T-cell (primary cell): Measurements from ENCODE around the gene SOX6. TPM values are rescaled to one million over a fixed set of nuclear protein-coding genes. Genes with fewer than 3 reads are reported as not detected.

Experiments used
- ATAC-seq, 4 experiments: fragments of 200-7000 bp in 3 of 4; fragments of 150-1000 bp in 1 of 4; cut with Tn5 transposase; replicated peaks in 1 of 4; 1 replicate in 3 of 4; 2 replicates in 1 of 4; pipeline ENCODE4 v1.10.0; 2021; ENCODE audit warnings: moderate library complexity in 3 of 4, mild to moderate bottlenecking in 2 of 4, moderate number of reproducible peaks in 1 of 4
- CTCF ChIA-PET, 2 donors: fragments of 300-600 bp; sonication (Branson Sonifier 250); formaldehyde crosslinking; loops; one replicate each; lab custom pipeline; 2022; ENCODE audit warnings: antibody characterized with exemption in 2 of 2; lab: Charles Lee
- POLR2A ChIA-PET, 2 donors: fragments of 300-600 bp; sonication (Branson Sonifier 250); formaldehyde crosslinking; loops; one replicate each; lab custom pipeline; 2022; ENCODE audit warnings: antibody characterized with exemption in 2 of 2; lab: Charles Lee
- DNase-seq, 35 experiments: peaks; one replicate each; pipeline versions ENCODE4 v3.0.0 to v3.0.0-alpha.2; 2013 to 2023
- H3K27ac ChIP-seq: one replicate; pipeline ENCODE4 v1.5.1; 2013; ENCODE audit warnings: low read length
- H3K27me3 ChIP-seq, 2 experiments: replicated peaks in 1 of 2; 1 replicate in 1 of 2; 2 replicates in 1 of 2; pipeline versions ENCODE4 v1.6.1 to v1.7.0; 2013; ENCODE audit warnings: low read length in 1 of 2, mixed read lengths in 1 of 2; ENCODE audit not compliant: control insufficient read depth in 2 of 2, insufficient read depth in 2 of 2; ENCODE audit errors: extremely low read depth in 1 of 2
- H3K36me3 ChIP-seq, 2 donors: 1 replicate in 1 of 2; 2 replicates in 1 of 2; pipeline versions ENCODE4 v1.6.1 to v1.7.0; 2013; ENCODE audit warnings: low read length in 1 of 2; ENCODE audit not compliant: control insufficient read depth in 2 of 2, insufficient read depth in 1 of 2; ENCODE audit errors: extremely low read depth in 1 of 2
- H3K4me1 ChIP-seq, 2 experiments: 1 replicate in 1 of 2; 2 replicates in 1 of 2; pipeline versions ENCODE4 v1.6.1 to v1.7.0; 2013; ENCODE audit warnings: low read length in 2 of 2, mixed read lengths in 1 of 2; ENCODE audit not compliant: insufficient read depth in 2 of 2, control insufficient read depth in 1 of 2; ENCODE audit errors: extremely low read depth in 1 of 2
- H3K4me3 ChIP-seq, 2 donors: 1 replicate in 1 of 2; 2 replicates in 1 of 2; pipeline versions ENCODE4 v1.5.1 to v1.7.0; 2013; ENCODE audit warnings: mild to moderate bottlenecking in 2 of 2, low read length in 1 of 2, moderate library complexity in 1 of 2; ENCODE audit not compliant: control insufficient read depth in 1 of 2; ENCODE audit errors: extremely low read depth in 1 of 2
- H3K9me3 ChIP-seq: 2 replicates; pipeline ENCODE4 v1.7.0; 2013
- H3K27ac Mint-ChIP-seq, 2 donors: one replicate each; pipeline ENCODE4 v1.8.0; 2020 to 2021; ENCODE audit warnings: mild to moderate bottlenecking in 2 of 2, mixed read lengths in 2 of 2
- H3K27me3 Mint-ChIP-seq, 2 donors: one replicate each; pipeline ENCODE4 v1.8.0; 2021 to 2022; ENCODE audit warnings: mixed read lengths in 2 of 2
- H3K36me3 Mint-ChIP-seq: one replicate; pipeline ENCODE4 v1.8.0; 2021; ENCODE audit warnings: mixed read lengths
- H3K4me1 Mint-ChIP-seq, 3 donors: one replicate each; pipeline ENCODE4 v1.8.0; 2020 to 2022; ENCODE audit warnings: mixed read lengths in 3 of 3, mild to moderate bottlenecking in 1 of 3
- H3K4me3 Mint-ChIP-seq, 3 donors: one replicate each; pipeline ENCODE4 v1.8.0; 2020 to 2022; ENCODE audit warnings: mild to moderate bottlenecking in 3 of 3, mixed read lengths in 3 of 3, moderate library complexity in 3 of 3
- H3K9me3 Mint-ChIP-seq, 3 donors: one replicate each; pipeline ENCODE4 v1.8.0; 2020 to 2022; ENCODE audit warnings: mixed read lengths in 3 of 3
- WGBS: methylation state at CpG from one replicate; pipeline ENCODE4 v1.1.5; 2013; ENCODE audit warnings: missing lambda C conversion rate; ENCODE audit not compliant: insufficient coverage; 5-methylcytosine and 5-hydroxymethylcytosine counted together
- total RNA-seq, 35 experiments: library from RNA in 6 of 35; stranded (reverse) in 6 of 35; fragments of 120-200 nt in 1 of 35; gene quantifications; one replicate each; pipeline versions ENCODE4 v1.2.1 to v1.2.4 and lab custom pipeline; 2013 to 2026

The SOX6 gene
- total RNA-seq, 5 donors from 2014 or later (not counting 1 experiment from before 2014, with no cell fraction given): 0.16 TPM; not detected in 4

DNA sequence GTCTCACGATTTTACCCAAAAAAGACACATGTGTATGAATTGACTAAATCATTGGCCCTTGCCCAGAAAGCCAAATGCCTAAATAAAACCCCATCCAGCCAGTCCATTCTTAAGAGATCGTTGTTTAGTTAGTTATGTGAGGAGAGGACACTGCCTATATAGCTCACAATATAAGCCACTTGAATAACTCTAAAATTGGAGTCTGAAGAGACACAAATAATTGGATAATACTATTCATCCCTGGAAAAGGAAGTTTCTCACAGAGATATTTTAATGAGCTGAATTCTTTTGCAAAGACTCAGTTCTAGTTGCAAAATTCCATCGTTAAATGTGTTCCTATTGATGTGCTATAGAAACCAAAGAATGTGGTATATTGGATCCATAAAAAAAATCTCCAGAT, 176.7 kb downstream of the SOX6 start:
- Histone ChIP-seq H3K4me3 (no peak overlapping the region), H3K4me1 (no peaks in the 10 kb centered on the region), H3K36me3 (no peaks in the 10 kb centered on the region), H3K27ac (no peak overlapping the region), H3K27me3 (no peaks in the 10 kb centered on the region), H3K9me3 (no peaks in the 10 kb centered on the region)
- Mint-ChIP-seq H3K36me3 (no peaks in the 10 kb centered on the region), H3K27me3 (no peaks in the 10 kb centered on the region), H3K4me1 (no peaks in the 10 kb centered on the region), H3K4me3 (no peak overlapping the region), H3K9me3 (peaks cover 0 to 5% (median 2%) of the 10 kb centered on the region in 3 donors), H3K27ac (no peak overlapping the region)
- ChIA-PET POLR2A (no interaction called here), CTCF (no interaction called here)
- no CpG with 5 or more reads among the region's 3 CpGs for WGBS
- ATAC-seq (no peak), DNase-seq (no peak)

GRCh38 chr11:16178273-16178672, 178.1 kb downstream of the SOX6 start:
- Histone ChIP-seq H3K9me3 (no peaks in the 10 kb centered on the region), H3K27ac (no peak overlapping the region), H3K4me1 (no peaks in the 10 kb centered on the region), H3K27me3 (no peaks in the 10 kb centered on the region), H3K4me3 (no peak overlapping the region), H3K36me3 (no peaks in the 10 kb centered on the region)
- Mint-ChIP-seq H3K27ac (no peak overlapping the region), H3K9me3 (peaks cover 0 to 5% (median 2%) of the 10 kb centered on the region in 3 donors), H3K4me3 (no peak overlapping the region), H3K36me3 (no peaks in the 10 kb centered on the region), H3K27me3 (no peaks in the 10 kb centered on the region), H3K4me1 (no peaks in the 10 kb centered on the region)
- no CpG with 5 or more reads among the region's 1 CpG for WGBS
- ChIA-PET POLR2A (no interaction called here), CTCF (no interaction called here)
- no peak for ATAC-seq
- no peak for DNase-seq

- 84% methylated on average over 3 of the region's 3 CpGs for WGBS
- no peak overlapping the region for H3K4me3 ChIP-seq
- ChIA-PET CTCF (no interaction called here), POLR2A (no interaction called here)
- H3K27me3 ChIP-seq: no peaks in the 10 kb centered on the region
- H3K36me3 Mint-ChIP-seq: no peaks in the 10 kb centered on the region
- DNase-seq: no peak
- H3K9me3 ChIP-seq: no peaks in the 10 kb centered on the region
- no peak overlapping the region for H3K4me3 Mint-ChIP-seq
- H3K36me3 ChIP-seq: no peaks in the 10 kb centered on the region
- no peak overlapping the region for H3K27ac Mint-ChIP-seq
- ATAC-seq: no peak
- H3K4me1 Mint-ChIP-seq: no peaks in the 10 kb centered on the region
- no peaks in the 10 kb centered on the region for H3K4me1 ChIP-seq
- peaks cover 0 to 6% (median 2%) of the 10 kb centered on the region in 3 donors for H3K9me3 Mint-ChIP-seq
- H3K27me3 Mint-ChIP-seq: no peaks in the 10 kb centered on the region
- H3K27ac ChIP-seq: no peak overlapping the region
These were observed 178.7 kb downstream of the SOX6 start for GRCh38 chr11:16177688-16178087.

DNA sequence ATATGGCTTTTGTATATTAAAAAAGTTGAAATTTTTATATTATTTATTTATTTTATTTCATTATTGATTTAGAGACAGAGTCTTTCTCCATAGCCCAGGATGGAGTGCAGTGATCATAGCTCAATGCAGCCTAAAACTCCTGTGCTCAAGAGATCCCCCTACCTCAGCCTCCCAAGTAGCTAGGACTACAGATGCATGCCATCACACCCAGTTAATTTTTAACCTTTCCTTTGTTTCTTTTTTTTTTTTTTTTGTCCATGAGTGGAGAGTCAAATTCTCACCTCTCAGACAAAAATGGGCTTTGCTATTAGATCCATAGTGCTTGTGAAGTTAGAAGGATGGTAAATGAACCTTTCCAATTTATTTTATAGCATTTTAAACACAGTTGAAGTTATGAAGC, 182.5 kb downstream of the SOX6 start:
- H3K4me3 Mint-ChIP-seq: no peak overlapping the region
- ATAC-seq (no peak), DNase-seq (no peak)
- Histone ChIP-seq H3K4me3 (no peak overlapping the region), H3K4me1 (no peaks in the 10 kb centered on the region), H3K36me3 (no peaks in the 10 kb centered on the region), H3K27ac (no peak overlapping the region), H3K9me3 (no peaks in the 10 kb centered on the region), H3K27me3 (no peaks in the 10 kb centered on the region)
- ChIA-PET CTCF (no interaction called here), POLR2A (no interaction called here)
- peaks cover 0 to 4% (median 1%) of the 10 kb centered on the region in 3 donors for H3K9me3 Mint-ChIP-seq
- H3K27ac Mint-ChIP-seq: no peak overlapping the region
- no peaks in the 10 kb centered on the region for H3K4me1 Mint-ChIP-seq
- H3K36me3 Mint-ChIP-seq: no peaks in the 10 kb centered on the region
- no peaks in the 10 kb centered on the region for H3K27me3 Mint-ChIP-seq

DNA sequence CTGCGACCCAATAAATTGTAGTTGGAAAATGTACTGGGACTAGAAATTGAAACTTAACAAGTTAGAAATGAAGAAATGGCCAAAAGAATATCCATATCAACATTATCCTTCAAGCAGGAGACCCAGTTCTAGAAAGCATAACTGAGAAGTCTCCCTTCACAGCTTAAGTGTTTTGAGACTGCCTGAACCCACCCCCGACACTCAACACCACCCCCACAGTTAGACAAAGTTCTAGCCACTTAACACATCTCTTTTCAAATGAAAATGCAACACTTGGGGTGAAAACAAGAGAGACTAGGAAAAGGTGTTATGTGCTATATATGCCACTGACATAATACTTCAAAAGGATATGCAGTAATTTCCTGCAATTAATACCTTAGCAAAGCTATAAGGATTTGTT, 184.5 kb downstream of the SOX6 start:
- H3K27me3 ChIP-seq: no peaks in the 10 kb centered on the region
- ATAC-seq (no peak), DNase-seq (no peak)
- H3K36me3 Mint-ChIP-seq: no peaks in the 10 kb centered on the region
- no peak overlapping the region for H3K27ac Mint-ChIP-seq
- no peak overlapping the region for H3K4me3 ChIP-seq
- H3K36me3 ChIP-seq: no peaks in the 10 kb centered on the region
- no peaks in the 10 kb centered on the region for H3K4me1 ChIP-seq
- H3K9me3 Mint-ChIP-seq: peaks cover 0 to 4% (median 1%) of the 10 kb centered on the region in 3 donors
- H3K4me3 Mint-ChIP-seq: no peak overlapping the region
- no peak overlapping the region for H3K27ac ChIP-seq
- H3K9me3 ChIP-seq: no peaks in the 10 kb centered on the region
- ChIA-PET POLR2A (no interaction called here), CTCF (no interaction called here)
- WGBS: no CpG with 5 or more reads among the region's 2 CpGs
- no peaks in the 10 kb centered on the region for H3K4me1 Mint-ChIP-seq
- H3K27me3 Mint-ChIP-seq: no peaks in the 10 kb centered on the region

DNA sequence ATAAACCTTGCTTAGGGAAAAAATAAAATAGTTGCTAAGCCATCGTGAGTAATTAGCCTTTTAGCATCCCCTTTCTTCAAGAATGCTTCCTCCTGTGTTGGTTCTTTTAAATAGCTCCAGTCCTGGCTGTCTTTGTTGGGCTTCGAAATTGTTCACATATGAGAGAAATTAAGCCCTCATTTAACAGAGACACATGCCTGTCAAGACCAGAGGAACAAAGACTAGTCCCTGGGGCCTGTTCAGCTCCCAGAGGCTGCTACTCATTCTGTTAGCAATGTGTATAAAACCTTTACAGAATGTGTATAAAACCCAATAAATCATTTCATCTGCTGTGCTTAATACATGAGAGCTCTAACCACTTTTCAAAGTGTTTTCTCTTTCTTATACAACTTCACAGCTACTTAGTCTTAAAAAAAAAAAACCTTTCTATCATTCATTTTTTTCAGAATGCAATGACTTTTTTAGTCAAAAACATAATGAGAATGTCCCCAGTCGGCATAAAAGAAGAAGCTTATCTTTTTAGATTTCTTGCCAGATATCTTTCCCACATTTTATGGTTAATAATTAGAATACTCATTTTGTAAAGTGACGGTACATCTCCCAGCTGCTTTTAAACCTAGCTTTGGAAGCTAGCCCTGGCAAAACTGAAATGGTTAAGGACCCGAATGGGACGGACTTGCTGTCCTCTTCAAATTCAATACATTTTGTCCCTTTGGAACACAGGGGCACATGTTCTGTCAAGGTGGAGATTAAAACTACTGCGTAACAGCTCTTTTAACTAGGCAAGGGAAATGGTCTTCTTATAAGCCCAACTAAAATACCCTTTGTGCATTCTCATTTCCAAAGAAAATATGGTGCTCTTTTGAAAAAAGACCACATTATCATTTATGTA, 186.1 kb downstream of the SOX6 start:
- no peak overlapping the region for H3K27ac Mint-ChIP-seq
- H3K36me3 ChIP-seq: no peaks in the 10 kb centered on the region
- H3K4me1 ChIP-seq: no peaks in the 10 kb centered on the region
- peaks cover 0 to 4% (median 1%) of the 10 kb centered on the region in 3 donors for H3K9me3 Mint-ChIP-seq
- no peaks in the 10 kb centered on the region for H3K36me3 Mint-ChIP-seq
- H3K4me3 ChIP-seq: no peak overlapping the region
- no peaks in the 10 kb centered on the region for H3K9me3 ChIP-seq
- no peak overlapping the region for H3K4me3 Mint-ChIP-seq
- no peak for DNase-seq
- no peaks in the 10 kb centered on the region for H3K27me3 Mint-ChIP-seq
- no peak overlapping the region for H3K27ac ChIP-seq
- ATAC-seq: no peak
- no peaks in the 10 kb centered on the region for H3K27me3 ChIP-seq
- no peaks in the 10 kb centered on the region for H3K4me1 Mint-ChIP-seq
- POLR2A ChIA-PET: no interaction called here
- CTCF ChIA-PET: no interaction called here
- 70% methylated on average over 2 of the region's 7 CpGs for WGBS
